Stimulated activated CD8-positive, alpha-beta memory T cell treated with anti-CD3 and anti-CD28 coated beads, Interleukin-4, amount 100 ng/mL, for 4 hours (primary cell): ENCODE results near the gene ALX3.

Experiments used
- DNase-seq, 2 donors: peaks; one replicate each; pipeline ENCODE4 v3.0.0-alpha.2; 2020; ENCODE audit warnings: low read depth in 2 of 2, low spot score in 1 of 2

Gene ALX3

DNA sequence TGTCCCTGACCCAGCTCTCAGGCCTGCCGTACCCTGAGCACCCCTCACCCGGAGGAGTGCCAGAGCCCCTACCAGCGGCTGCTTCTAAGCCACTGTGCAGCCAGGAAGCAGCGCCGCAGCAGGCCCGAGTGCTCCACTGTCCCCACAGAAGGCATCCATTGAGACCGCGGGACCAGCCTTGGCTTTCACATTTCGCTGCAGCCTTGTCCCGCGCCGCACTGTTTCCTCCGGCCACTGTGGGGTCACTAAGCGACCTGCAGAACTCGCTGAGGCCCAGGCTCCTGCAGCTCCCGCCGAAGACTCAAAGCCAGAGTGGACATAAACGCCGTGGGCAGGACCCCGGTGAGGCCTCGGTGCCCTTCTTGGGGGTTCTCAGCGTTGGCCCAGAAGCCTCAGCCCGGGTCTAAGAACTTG lies 3.0 kb downstream of the ALX3 start:
- no peak for DNase-seq

DNA sequence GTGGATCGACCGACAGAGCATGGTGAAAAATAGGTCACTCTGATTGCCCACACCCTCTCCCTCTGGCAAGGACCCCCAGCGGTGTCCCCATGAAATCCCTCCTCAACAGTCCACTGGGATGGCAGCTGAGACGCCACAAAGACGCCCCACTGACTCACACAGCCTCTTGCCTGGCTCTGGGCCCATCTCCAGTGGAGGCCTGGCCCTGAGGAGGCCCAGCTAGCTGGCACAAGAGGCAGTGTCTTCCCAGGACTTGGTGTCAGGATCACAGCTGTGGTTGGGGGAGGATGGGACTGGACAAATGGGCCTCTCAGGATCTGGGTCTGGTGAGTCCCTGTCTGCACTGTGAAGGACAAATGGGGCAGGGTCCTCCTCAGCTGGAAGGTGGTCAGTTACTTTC lies 4.6 kb downstream of the ALX3 start:
- no peak for DNase-seq

DNA sequence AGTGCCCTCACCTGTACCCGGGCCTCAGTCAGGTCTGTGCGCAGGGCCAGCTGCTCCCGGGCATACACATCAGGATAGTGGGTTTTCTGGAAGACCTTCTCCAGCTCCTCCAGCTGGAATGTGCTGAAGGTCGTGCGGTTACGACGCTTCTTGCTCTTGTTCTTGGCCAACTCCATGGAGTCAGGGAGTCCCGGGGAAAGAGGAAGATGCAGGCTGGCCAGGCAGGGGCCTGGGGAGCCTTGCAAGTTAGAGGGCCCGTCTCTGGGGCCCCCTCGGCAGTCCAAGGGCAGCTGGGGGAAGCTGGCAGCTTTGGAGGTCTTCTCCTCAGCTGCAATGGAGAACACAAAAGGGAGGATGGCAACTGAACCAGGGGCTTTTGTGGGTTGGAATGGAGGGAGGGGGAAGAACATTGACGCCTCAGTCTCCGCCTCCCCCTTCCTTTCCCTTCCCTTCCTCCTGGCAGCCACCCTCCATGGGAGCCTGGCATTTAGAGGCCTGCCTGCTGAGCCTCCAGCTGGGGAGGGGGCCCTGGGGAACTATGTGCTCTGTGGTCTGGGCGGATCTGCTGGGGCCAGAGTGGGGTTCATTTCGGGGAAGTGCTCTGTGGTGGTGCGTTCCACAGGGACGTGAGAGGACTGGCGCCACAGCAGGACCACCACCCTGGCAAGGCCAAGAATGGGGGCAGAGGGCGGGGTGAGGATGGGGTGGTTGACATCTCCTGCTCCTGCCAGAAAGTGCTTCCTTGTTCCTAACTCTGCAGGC lies 5.7 kb downstream of the ALX3 start:
- DNase-seq = no peak

- DNase-seq = no peak
Observed at GRCh38 chr1:110063781-110064180, 6.7 kb downstream of the ALX3 start.

DNA sequence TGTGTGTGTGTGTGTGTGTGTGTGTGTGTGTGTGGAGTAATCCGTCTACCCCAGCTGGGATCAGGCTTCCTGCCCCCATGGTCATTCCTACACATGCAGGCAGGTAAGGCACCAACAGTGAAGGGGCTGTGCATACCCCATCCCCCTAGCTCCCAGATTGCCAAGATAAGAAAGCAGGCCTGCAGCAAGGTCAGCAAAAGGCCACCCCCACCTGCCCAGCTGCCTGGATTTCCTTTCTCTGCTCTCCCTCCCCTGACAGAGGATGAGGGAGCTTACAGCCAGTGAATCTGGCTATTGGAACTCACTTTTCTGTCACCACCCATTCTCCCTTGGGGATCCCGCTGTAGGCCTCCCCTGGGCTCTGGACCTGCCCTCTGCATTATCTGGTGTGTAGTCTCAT lies 7.9 kb downstream of the ALX3 start:
- no peak for DNase-seq

- no peak for DNase-seq
Observed at GRCh38 chr1:110061341-110061740, 9.1 kb downstream of the ALX3 start.

DNA sequence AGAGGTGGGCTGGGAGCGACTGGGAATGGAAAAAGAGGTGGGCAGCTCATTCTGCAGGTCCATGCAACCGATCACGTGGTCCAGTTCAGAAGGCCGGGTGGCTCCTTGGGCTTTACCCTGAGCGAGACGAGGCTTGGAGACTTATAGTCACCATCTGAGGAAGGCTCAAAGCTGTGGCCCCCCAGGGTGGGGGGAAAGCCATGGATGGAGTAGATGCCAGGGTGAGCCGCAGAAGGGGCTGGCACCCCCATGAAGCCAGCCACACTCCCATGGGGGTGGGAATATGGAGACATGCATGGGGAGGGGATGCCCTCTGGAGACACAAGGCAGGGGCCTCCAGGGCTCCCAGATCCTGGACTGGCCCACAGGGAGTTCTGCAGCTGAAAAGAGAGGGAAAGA lies 9.8 kb downstream of the ALX3 start:
- no peak for DNase-seq

DNA sequence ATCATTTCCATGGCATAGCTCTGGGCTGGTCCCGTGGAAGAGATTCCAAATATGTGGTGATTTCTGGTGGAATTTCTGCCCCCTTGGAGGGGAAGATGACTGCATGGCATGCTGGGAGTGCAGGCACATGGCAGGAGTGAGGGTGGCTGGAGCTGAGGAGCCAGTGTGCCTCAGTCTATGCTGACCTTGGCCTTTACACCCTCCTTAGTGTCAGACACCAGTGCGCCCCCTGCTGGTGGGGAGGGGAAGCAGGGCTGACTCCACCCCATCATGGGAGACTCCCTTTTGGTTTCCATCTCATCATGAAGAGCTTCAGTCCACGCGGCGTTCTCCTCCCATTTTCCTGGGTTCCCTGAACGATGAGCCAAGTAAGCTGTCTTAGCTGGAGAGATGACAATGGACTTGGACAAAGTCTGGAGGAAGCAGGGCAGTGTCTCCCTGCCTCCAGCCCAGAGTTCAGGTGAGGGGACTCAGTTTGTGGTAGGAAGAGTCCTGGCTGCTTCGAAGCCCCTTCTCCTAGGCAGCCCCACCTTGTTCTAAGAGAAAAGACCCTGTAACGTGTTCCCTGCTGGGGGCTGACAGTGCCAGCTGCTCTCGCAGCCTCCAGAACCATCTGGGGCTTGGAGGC lies 10.3 kb downstream of the ALX3 start:
- DNase-seq = peak; percentile 43 to 44

- DNase-seq = no peak
Observed at GRCh38 chr1:110059133-110059863, 11.2 kb downstream of the ALX3 start.

DNA sequence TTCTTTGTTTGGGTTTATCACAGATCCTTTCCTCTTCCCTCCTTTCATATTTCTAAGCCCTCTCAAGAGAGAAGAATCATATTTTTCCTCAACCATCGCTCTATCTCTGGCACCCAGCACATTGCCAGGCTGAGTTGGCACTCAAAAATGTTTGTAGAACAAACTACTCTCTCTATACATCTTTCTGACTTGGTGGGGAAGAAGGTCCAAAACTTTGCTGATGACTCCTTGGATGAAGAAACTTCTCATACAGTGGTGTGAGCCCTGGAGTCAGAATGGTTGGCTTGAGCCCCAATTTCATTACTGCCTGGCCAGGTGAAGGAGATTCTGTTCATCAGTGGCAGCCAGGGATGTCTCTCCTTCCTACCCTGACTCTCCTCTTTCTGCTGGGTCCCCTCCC lies 11.9 kb downstream of the ALX3 start:
- no peak for DNase-seq

DNA sequence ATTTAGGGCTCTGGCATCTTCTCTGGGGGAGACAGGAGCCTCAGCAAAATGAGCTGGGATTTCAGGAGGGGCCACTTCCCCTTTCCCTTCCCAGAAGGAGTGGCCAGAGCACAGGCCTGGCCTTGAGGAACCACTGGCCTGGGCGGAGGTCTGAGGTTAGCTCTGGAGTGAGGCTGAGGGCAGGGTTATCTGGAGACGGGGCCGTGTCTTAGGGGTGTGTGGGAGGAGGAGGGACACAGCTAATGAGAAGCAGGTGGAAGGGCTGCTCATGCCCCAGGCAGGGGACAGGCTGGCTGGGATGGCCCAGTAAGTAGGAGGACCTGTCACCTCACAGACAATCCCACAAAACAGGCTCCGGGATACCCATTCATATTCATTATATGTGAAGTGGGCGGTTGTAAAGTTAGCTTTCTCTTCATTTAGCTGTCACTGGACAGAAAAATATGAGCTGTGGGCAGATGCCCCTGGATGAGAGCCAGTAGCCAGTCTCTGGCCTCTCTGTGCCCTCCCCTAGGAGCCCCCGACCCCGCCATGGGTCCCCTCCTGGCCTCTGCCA lies 12.4 kb downstream of the ALX3 start:
- no peak for DNase-seq

DNA sequence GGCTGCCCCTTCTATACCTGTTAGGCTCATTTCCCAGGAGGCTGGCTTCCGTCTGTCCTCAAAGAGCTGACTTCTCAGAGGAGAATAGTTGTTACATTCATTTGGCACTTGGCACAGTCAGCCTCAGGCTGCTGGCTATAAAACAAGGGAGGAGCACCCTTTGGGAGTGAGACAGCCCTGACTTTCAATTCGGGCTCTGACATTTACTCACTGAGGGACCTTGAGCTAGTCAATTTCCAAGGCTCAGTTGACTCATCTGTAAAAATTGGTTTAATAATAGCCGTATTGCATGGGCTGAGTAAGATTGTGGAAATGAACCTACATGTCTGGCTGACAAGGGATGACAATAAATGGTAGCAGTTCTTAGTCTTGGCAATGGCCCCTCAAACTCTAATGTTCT lies 13.7 kb downstream of the ALX3 start:
- no peak for DNase-seq

GRCh38 chr1:110056285-110056683 lies 14.2 kb downstream of the ALX3 start:
- no peak for DNase-seq

DNA sequence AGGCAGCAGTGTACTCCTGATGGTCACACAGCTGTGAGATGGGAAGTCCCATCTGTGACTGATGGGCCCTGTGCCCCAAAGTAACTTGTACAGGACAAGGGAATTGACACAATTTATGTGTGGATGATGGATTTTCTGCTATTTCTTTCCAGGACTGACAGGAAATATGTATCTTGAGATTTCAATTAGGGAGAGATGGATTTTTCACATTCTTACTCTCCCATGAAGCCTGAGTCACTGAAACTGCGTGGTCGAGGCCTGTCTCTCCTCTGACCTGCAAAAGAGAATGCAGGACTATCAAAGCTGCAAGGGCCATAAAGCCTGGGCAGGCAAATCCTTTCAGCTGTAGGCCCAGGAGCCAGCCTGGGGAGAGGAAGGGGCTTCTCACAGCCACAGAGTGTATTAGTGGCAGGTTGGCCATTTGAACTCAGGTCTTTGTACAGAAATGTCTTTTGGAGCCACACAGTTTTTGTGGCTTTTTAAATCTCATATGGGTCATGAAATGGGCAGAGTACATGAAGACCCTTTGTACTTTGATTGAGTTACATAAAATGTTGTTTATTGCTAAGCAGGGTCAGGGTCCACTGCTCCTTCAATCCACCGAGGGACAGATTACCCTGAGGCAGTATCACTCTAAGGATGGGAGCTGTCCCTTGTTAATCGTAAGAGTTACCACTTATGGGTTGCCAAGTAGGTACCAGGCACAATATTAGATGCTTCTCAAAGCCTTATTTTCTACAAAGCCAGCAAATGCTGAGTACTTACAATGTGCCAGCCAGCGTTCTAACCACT lies 14.8 kb downstream of the ALX3 start:
- no peak for DNase-seq

DNA sequence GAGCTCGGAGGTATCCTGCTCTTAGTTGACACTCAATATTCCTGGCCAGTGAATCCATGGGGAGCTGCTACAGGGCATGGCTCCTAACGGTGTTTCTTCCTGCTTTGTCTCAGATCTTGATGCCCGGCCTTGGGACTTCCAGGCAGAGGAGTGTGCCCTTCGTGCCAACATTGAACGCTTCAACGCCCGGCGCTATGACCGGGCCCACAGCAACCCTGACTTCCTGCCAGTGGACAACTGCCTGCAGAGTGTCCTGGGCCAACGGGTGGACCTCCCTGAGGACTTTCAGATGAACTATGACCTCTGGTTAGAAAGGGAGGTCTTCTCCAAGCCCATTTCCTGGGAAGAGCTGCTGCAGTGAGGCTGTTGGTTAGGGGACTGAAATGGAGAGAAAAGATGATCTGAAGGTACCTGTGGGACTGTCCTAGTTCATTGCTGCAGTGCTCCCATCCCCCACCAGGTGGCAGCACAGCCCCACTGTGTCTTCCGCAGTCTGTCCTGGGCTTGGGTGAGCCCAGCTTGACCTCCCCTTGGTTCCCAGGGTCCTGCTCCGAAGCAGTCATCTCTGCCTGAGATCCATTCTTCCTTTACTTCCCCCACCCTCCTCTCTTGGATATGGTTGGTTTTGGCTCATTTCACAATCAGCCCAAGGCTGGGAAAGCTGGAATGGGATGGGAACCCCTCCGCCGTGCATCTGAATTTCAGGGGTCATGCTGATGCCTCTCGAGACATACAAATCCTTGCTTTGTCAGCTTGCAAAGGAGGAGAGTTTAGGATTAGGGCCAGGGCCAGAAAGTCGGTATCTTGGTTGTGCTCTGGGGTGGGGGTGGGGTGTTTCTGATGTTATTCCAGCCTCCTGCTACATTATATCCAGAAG lies 16.7 kb downstream of the ALX3 start:
- DNase-seq = peak in 1 of 2 donors; percentile 54

DNA sequence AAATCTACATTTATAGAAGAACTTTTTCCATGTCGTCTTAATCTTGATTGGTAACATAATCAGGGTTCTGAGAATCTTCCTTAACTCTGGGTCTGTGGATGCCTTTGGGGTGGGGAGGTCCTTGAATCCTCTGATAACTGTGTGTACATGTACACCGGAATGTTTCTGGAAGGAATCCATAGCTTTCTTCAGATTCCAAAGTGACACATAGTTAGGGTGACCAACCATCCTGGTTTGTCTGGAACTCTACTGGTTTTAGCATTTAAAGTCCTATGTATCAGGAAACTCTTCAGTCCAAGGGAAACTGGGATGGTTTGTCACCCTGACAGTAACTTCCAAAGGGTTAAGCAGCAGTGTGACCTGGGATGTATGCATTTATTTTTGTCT lies 19.2 kb downstream of the ALX3 start:
- no peak for DNase-seq

GRCh38 chr1:110050602-110051261 lies 19.7 kb downstream of the ALX3 start:
- no peak for DNase-seq

GRCh38 chr1:110049801-110050601 lies 20.5 kb downstream of the ALX3 start:
- DNase-seq = no peak
